AG09319 (cell line): Measurements from ENCODE around the gene NPAS1.

Source experiments
- DNase-seq: peaks from one replicate; pipeline ENCODE4 v3.0.0-alpha.2; 2010; ENCODE audit warnings: low read depth; ENCODE audit errors: extremely low read depth
- TF ChIP-seq, protein P1 (sequence below): IDR thresholded peaks from 2 replicates; pipeline ENCODE4 v1.5.1; 2011; ENCODE audit warnings: low read depth, mild to moderate bottlenecking, inconsistent platforms, low read length, moderate library complexity

NPAS1 gene

DNA sequence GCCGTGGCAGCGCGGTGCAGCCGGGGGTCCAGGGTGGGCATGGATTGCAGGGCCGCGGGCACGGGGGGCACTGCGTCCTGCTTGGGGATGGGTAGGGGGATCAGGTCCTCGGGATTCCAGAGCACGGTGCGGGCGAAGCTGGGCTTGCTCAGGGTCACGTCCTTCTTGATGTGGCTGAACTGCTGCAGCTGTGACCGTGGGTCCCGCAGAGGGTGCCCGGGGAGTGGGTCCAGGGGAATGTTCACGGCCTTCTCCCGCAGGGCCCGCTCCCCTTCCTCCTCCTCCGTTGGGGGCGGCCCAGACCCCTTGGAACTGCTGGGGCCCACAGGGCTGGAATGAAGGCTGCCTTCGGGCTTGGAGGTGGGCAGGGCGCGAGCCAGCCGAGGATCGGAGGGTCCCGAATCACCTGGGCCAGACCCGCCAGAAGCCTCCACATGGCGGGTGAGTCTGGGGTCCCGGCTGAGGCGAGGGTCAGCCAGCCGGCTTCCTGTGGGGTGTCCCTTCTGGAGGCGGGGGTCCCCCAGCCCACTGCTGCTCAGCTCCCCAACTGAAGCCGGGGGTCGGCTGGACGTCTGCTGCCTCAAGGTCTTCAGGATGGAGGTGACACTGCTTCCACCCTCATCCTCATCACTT, 47.7 kb downstream of the NPAS1 start:
- TF ChIP-seq, protein P1, sequence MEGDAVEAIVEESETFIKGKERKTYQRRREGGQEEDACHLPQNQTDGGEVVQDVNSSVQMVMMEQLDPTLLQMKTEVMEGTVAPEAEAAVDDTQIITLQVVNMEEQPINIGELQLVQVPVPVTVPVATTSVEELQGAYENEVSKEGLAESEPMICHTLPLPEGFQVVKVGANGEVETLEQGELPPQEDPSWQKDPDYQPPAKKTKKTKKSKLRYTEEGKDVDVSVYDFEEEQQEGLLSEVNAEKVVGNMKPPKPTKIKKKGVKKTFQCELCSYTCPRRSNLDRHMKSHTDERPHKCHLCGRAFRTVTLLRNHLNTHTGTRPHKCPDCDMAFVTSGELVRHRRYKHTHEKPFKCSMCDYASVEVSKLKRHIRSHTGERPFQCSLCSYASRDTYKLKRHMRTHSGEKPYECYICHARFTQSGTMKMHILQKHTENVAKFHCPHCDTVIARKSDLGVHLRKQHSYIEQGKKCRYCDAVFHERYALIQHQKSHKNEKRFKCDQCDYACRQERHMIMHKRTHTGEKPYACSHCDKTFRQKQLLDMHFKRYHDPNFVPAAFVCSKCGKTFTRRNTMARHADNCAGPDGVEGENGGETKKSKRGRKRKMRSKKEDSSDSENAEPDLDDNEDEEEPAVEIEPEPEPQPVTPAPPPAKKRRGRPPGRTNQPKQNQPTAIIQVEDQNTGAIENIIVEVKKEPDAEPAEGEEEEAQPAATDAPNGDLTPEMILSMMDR: no peak
- DNase-seq: no peak

DNA sequence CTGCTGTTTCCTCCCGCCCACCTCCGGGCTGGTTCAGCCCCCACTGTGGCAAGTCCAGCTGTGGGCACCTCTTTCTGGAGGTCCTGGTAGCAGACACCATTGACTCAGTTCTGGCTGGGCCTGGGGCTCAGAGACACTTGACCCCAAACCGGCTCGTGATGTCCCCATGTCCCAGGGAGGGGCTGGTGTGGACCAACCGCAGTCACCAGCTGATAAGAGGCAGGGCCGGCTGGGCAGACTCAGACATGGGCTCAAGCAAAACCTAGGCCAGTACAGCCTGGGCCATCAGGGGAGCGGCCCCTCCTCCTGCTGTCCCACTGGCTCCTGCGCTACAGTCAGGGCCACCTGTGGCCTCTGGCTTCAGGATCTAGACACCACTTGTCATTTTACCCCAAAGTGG, 48.6 kb downstream of the NPAS1 start:
- TF ChIP-seq, protein P1: no peak
- no peak for DNase-seq

DNA sequence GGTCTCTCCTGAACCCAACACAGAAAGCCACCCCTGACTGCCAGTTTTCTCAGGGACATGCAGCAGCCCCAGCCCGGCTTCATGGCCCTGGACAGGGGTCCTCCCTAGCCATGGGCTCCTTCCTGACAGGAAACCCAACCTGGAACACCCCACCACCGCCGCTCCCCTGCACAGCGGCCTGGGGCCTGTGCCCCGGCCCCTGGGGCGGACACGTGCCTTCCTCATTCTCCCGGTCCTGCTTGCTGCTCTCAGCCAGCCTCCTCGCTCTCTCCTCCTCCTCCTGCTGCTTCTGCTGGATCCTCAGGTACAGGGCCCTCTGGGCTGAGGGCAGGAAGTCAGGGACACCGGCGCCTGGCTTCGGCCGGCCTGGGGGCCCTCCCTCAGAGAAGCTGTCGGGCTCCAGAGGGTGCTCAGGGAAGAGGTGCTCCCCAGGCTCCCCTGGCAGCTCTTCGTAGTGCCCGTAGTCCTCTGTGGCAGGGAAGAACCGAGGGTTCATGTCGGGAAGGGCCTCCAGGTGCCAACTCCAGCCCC, 49.3 kb downstream of the NPAS1 start:
- TF ChIP-seq, protein P1: no peak
- DNase-seq: no peak

DNA sequence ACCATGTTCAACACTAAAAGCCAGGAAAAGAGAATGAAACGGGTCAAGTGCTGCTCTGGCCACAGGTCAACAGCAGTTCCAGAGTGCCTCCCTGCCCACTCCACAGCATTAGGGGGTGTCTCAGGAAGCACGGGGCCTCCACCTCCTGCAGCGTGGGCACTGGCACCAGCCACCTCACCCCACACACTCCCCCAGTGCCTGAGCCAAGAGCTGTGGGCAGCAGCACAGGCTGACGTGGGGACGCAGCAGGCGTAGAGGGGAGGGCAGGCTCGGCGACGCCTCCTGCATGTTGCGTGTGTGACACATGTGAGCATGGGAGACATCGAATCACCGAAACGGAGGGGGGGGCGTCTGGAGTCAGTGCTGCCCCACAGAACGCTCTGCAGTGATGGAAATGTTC, 50.2 kb downstream of the NPAS1 start:
- no peak for DNase-seq
- TF ChIP-seq, protein P1: no peak

DNA sequence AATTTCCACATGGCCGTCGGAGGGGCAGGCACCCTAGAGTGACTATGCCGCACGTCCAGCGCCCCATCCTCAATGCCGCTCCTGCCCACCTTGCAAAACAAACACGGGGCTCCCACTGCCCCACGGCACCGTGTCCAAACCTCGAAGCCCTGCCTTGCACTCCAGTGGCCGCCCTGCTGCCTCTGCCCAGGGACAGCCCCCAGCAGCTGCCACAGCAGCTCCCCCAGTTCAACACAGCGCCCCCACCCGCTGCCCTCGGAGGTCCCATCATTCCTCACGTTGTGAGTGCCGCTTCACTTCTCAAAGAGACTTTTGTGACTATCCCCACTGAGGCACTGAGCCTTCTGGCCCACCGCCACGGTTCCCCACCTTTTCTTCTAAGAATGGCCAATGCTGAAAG, 51.1 kb downstream of the NPAS1 start:
- TF ChIP-seq, protein P1: no peak
- DNase-seq: no peak

DNA sequence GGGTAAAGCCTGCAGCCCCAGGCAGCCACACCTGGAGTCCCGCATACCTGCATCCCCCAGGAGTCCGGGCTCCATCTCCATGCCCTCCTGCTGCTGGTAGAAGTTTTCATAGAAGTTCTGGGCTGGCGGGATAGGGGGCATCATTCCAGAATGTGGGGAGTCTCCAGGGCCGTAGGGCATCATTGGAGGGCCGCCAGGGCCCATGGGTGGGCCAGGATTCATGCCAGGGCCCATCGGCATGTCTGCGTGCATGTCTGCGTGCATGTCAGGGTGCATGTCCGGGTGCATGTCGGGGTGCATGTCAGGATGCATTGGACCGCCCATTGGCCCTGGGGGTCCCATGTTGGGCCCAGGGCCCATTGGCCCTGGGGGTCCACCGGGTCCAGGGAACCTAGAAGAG, 52.1 kb downstream of the NPAS1 start:
- no peak for DNase-seq

DNA sequence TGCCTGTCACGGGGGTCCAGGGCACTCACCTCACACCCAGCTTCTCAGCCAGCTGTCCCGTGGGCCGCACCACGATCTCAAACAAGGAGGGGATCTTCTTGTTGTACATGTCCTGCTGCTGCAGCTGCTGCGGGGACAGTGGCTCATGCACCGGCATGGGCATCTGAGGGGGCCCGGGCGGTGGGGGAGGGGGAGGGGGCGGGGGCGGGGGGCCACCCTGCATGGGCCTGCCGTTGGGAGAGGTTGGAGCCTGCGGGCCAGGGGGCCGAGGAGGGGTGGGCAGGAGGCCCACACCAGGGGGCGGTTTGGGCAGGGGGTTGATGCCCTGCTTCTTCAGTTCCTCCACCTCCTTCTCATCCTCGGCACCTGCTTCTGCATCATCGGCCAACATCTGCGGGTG, 52.7 kb downstream of the NPAS1 start:
- DNase-seq: no peak
- TF ChIP-seq, protein P1: no peak

More for the DNA sequence above, 52.1 kb downstream of the NPAS1 start:
- TF ChIP-seq, protein P1: no peak
